NCI-H748 (cell line): ENCODE results near the gene PHRF1.
A peak's percentile ranks its signal among the peaks of the same experiment; 100 is the strongest.

Experiments used
- DNase-seq: peaks from one replicate; lab custom pipeline; 2025; ENCODE audit not compliant: unreplicated experiment; lab: John Stamatoyannopoulos, UW

Gene PHRF1

GRCh38 chr11:575996-576768 is at the start of gene PHRF1:
TSS of gene PHRF1 (plus strand) at chr11:576470. CDS start at chr11:581513, 5,043 bp downstream.
- peak; percentile 93 for DNase-seq

- no peak for DNase-seq
These were observed 48.0 kb upstream of the PHRF1 start for GRCh38 chr11:528166-528814.

GRCh38 chr11:528815-529727 is 47.2 kb upstream of the PHRF1 start:
- no peak for DNase-seq

- DNase-seq = no peak
These were observed 46.4 kb upstream of the PHRF1 start for GRCh38 chr11:529728-530411.

- no peak for DNase-seq
These were observed 45.1 kb upstream of the PHRF1 start for GRCh38 chr11:530960-531831.

GRCh38 chr11:531919-532526 is 44.2 kb upstream of the PHRF1 start:
- no peak for DNase-seq

- DNase-seq = no peak
These were observed 43.7 kb upstream of the PHRF1 start for GRCh38 chr11:532527-532985.

- DNase-seq = no peak
These were observed 43.2 kb upstream of the PHRF1 start for GRCh38 chr11:532986-533585.

- no peak for DNase-seq
These were observed 42.5 kb upstream of the PHRF1 start for GRCh38 chr11:533586-534395.

- DNase-seq = peak; percentile 52
These were observed 41.7 kb upstream of the PHRF1 start for GRCh38 chr11:534396-535209.

- DNase-seq = no peak
These were observed 41.1 kb upstream of the PHRF1 start for GRCh38 chr11:535210-535518.

- DNase-seq = peak; percentile 95
These were observed 40.5 kb upstream of the PHRF1 start, which contains the start of gene HRAS for GRCh38 chr11:535519-536454. TSS of gene HRAS (minus strand) at chr11:535576.

- peak; percentile 94 for DNase-seq
These were observed 39.2 kb upstream of the PHRF1 start, which contains the start of gene LRRC56 for GRCh38 chr11:536841-537621. TSS of gene LRRC56 (plus strand) at chr11:537527. CDS start at chr11:540685, 3,158 bp downstream.

GRCh38 chr11:537622-538430 is 38.4 kb upstream of the PHRF1 start:
- no peak for DNase-seq
